HG02571 (cell line): ENCODE data around the gene KRTAP13-4.

Source experiments
- ATAC-seq: cut with Tn5 transposase; IDR thresholded peaks from one replicate; pipeline ENCODE4 v1.9.1; 2021; ENCODE audit warnings: mild to moderate bottlenecking, moderate library complexity; ENCODE audit not compliant: unreplicated experiment

The KRTAP13-4 gene, protein sequence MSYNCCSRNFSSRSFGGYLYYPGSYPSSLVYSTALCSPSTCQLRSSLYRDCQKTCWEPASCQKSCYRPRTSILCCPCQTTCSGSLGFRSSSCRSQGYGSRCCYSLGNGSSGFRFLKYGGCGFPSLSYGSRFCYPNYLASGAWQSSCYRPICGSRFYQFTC

GRCh38 chr21:30430170-30430655, at the start of gene KRTAP13-4:
TSS of gene KRTAP13-4 (plus strand) at chr21:30430220. CDS start at chr21:30430276, 56 bp downstream.
- no peak for ATAC-seq

- ATAC-seq, result no peak
Measured at GRCh38 chr21:30382201-30382600, 47.8 kb upstream of the KRTAP13-4 start.

- ATAC-seq, result no peak
Measured at GRCh38 chr21:30391492-30392025, 38.5 kb upstream of the KRTAP13-4 start.

GRCh38 chr21:30395731-30396130, 34.3 kb upstream of the KRTAP13-4 start, which contains the start of gene KRTAP13-1:
TSS of gene KRTAP13-1 (plus strand) at chr21:30396031. CDS start at chr21:30396087, 56 bp downstream.
- ATAC-seq, result no peak

DNA sequence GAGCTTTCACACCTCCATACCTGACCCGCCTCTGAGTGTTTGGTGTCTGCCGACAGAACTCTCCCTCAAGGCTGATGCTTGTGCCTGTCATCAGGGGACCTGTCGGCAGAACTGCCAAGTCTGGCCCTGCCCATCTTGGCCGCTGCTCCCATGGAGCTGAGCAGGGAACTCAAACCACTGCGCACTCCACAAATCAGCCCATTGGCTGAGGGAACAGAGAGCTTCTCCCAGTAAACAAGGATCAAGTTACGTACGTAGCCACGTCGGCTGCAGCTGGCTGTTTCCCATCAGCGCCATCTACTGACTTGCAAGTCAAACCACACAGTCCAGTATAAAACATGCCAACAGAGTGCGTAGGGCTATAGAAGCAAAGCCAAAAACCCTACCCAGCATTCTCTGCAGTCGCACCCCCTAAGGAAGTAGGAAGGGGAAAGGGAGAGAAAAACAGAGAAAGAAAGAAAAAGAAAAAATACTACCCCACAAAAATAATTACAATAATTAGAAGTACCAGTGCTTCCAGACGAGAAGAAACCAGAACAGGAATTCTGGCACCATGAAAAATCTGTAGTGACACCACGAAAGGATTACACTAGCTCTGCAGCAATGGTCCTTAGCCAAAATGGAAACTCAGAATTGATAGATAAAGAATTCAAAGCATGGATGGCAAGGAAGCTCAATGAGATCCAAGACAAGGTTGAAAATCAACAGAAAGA, 21.1 kb upstream of the KRTAP13-4 start:
- no peak for ATAC-seq

GRCh38 chr21:30415993-30416392, 14.0 kb upstream of the KRTAP13-4 start:
- ATAC-seq, result no peak

- no peak for ATAC-seq
Measured at GRCh38 chr21:30425826-30426225, 4.2 kb upstream of the KRTAP13-4 start, which contains the start of gene KRTAP13-3. TSS of gene KRTAP13-3 (minus strand) at chr21:30425926. CDS start at chr21:30425912, 14 bp downstream.

DNA sequence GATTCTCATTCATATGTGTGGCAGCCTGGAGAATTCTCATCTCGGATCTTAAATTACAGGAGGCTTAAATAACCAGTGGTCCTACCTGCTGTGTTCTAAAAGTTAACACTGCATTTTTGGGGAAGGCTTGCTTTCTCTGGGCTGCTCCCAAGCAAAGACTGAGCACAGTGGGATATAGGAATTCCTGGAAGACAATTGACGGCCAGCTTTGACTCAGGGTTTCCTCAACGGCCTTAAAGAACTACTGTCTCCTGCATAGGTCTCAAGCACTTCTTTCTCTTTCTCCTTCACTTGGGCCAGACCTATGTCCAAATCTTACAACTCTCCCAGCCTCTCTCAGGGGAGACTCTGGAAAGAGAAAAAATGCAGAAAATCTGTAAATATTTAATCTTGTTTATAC, 3.3 kb upstream of the KRTAP13-4 start:
- ATAC-seq, result no peak

- no peak for ATAC-seq
Measured at GRCh38 chr21:30434033-30434631, 4.1 kb downstream of the KRTAP13-4 start.

GRCh38 chr21:30437010-30437565, 7.1 kb downstream of the KRTAP13-4 start:
- ATAC-seq, result no peak

DNA sequence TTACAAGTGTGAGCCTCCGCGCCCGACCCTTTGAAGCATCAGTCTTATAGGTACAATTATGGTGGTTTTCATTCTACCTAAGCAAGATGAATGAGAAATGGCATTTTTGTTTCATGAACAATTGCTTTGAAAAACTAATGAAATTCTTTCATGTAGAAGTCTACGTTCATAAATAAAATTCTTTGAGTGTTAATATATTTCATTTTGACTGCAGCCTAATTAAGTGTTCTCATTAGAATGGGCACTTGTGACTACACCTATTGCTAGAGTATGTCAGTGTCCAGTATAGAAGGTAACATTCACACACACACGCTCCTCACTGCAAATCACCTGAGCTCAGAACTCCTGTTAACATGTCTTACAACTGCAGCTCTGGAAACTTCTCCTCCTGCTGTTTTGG, 10.0 kb downstream of the KRTAP13-4 start, which contains the start of gene KRTAP15-1:
Gene KRTAP15-1, plus strand, starts transcription at position 301 of the 400 bp plus-strand sequence. Its CDS starts 53 bp downstream, at position 354.
- ATAC-seq, result no peak

- no peak for ATAC-seq
Measured at GRCh38 chr21:30443226-30443625, 13.2 kb downstream of the KRTAP13-4 start.

GRCh38 chr21:30444204-30444603, 14.2 kb downstream of the KRTAP13-4 start:
- no peak for ATAC-seq

- ATAC-seq, result no peak
Measured at GRCh38 chr21:30447056-30447455, 17.0 kb downstream of the KRTAP13-4 start.

DNA sequence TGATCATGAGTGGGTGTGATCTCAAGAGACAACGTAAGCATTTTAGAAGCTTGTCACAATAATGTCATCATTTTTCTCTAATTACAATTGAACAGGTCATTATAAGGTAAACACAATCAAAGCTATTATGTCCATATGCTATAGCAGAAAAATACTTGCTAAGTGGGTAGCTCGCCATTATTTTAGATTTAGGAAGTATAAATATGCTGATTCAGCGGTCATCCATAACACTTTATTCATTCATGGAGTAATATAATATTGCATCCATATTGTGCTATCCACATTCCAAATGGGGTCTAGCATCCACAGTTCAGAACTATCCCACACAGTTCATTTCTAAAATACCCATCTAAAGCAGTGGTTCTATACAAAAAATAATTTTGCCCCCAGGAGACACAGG, 18.5 kb downstream of the KRTAP13-4 start:
- ATAC-seq, result no peak

DNA sequence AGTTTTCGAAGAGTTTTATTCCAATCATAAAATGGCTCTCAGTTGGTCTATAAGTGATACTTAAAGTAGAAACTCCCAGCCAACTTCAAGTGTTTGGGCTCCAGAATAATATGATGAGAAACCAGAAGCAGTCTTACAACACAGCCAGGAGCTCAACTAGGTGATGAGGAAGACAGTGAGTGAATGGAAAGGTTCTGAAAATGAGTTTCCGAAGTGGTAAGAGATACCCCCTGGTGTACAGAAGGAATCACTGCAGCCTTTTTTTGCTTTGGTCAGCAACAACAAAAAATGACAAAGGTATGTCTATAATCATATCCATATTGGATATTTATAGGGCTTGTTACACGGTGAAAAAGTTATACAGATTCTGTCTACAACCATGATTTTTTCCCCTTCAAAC, 33.7 kb downstream of the KRTAP13-4 start:
- ATAC-seq, result no peak

DNA sequence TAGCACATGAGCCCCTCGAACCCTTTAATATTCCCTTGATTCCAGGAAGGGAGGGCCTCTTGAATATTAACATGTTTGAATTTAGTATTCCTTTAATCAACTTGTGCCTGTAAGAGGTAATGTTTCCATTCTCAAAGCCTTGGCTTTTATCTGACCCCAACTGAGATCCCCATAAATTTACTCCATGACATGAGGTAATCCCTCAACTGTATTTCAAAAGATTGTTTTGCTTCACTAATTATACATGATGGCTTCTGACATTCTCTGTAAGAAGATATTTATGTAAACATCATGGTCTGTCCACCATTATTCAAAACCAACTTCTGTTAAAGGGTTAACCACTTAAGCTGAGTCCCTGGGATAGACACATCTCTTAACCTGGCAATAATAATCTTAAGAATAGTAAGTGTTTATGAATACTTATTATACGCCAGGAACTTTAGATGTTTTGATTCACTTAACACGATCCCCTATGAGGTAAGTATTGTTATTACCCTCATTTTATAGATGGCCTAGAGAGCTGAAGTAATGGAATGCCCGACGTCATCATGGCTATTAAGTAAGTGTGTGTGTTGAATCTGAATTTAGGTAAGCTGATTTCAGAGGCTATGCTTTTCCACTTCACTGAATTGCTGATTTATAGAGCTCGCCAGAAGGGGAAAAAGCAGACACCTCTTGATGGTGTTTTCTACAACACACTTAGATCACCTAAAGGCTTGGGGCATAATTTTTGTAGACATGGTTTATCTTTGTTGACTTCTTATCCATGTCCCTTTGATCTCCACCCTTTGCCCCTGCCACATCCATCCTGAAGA, 39.1 kb downstream of the KRTAP13-4 start:
- no peak for ATAC-seq

DNA sequence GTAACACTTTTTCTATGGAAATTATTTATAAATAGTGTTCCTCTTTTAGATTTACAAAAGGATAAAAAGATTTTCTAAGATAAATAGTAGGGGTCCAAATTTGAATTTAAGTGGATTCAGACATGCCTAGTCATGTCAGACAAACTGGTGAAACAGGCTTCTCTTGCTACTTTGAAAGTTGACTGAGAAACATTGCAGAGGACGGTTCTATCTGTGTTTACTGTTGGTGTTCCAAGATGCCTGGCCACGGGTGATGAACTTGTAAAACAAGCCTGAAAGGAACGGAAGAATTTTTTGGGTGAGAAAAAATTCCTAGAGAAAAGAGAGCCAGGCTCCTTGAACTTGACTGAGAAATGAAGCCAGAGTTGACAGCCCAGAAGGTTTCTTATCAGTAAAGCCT, 48.0 kb downstream of the KRTAP13-4 start:
- no peak for ATAC-seq

DNA sequence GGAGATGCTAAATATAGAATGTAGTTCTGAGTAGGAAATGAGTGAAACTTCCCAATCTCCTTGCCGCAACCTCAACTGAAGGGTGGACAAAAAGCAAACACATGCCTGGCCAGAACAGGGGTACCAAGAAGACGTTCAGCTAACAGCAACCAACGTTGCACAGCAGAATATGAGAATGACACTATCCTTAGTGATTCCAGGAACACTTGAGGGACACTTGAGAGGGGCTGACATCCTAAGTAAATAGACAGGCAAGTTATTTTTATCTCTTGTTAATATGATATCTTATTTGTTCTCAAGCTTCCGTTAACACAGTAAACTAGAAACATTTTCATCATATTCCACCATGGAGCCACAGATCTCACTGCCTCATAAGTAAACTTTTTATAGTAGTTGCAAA, 49.2 kb downstream of the KRTAP13-4 start:
- no peak for ATAC-seq

DNA sequence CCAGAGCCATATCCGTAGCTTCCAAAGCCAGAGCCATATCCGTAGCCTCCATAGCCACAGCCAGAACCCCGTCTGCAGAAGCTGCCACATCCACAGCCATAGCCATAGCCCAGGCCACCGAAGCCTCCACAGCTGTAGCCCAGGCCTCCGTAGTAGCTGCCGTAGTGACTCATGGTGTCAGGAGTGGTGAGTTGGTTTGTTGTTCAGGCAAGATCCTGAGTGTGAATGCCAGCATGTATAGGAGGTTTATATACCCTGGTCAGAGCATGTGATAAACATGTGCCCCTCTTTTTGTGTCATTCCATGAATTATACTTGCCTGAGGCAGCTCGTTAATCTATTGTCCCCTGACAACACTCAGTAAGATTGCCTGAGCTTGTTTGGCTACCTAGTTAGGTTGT, 50.1 kb downstream of the KRTAP13-4 start, which contains the start of gene KRTAP19-1:
Gene KRTAP19-1, minus strand, starts transcription at position 223 of the 400 bp plus-strand sequence. Its CDS starts 50 bp downstream, at position 173.
- no peak for ATAC-seq
